Tibial nerve (tissue), 3 donors: ENCODE measurements around the gene AAK1.

Experiments used
- CTCF ChIP-seq, 5 experiments: fragments of 200-600 bp in 3 of 5; fragments of 450-650 bp in 2 of 5; sonication (generic) in 3 of 5; IDR thresholded peaks; one replicate each; pipeline ENCODE4 v1.5.1; 2016 to 2019; ENCODE audit warnings: antibody characterized with exemption in 5 of 5, mild to moderate bottlenecking in 3 of 5, moderate library complexity in 2 of 5
- POLR2A ChIP-seq, 2 donors: fragments of 450-650 bp; IDR thresholded peaks; one replicate each; pipeline ENCODE4 v1.6.1; 2017; ENCODE audit warnings: antibody characterized with exemption in 2 of 2, mild to moderate bottlenecking in 2 of 2, moderate library complexity in 2 of 2

GRCh38 chr2:69624611-69625010 is 18.9 kb downstream of the AAK1 start:
- TF ChIP-seq CTCF (IDR thresholded peaks at IDR 0.05) (no peak), POLR2A (IDR thresholded peaks at IDR 0.05) (no peak)
